SHP77 (cell line): ENCODE data around the gene MYMX.
A peak's percentile ranks its signal among the peaks of the same experiment; 100 is the strongest.

Experiments
- DNase-seq, 2 experiments: peaks; one replicate each; lab custom pipeline; 2025; lab: John Stamatoyannopoulos, UW

The MYMX gene

DNA sequence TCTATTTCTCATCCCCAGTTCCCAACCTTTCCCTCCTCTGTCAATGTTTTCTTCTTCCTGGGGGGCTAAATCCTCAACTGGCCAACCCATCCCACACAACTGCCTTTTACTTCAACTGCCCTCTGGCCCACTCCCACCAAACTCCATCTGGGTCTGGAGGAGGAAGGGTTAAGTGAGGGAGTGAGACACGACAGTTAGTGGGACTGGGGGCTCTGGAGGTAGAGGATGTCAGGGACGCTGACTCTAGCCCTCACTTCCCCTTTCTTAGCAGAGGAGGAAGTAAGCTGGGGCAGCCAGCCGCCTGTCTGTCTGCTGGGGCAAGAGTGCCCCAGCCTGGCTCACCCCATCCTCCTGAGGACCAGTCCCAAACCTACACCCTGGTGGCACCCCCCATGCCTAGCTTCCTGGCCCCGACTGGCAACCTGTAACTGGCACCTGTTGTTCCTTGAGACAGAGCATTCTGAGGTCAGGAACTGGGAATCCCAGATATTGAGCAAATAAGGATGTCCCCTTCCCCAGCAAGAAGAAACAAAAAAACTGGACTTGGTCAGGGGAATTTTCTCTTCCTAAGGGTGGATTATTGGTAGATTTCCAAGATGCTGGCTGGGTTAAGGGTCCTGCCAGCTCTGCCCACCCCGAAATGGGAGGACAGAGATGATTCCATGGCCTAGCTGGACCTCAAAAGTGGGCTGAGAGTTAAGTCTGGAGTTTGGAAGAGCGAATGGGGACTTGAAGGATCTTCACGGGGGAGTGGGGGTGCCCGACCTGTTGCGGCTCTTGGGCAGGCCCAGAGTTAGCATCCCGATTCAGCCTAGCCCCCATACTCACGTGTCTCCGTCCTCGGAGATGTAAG is 47.7 kb downstream of the MYMX start:
- no peak for DNase-seq

DNA sequence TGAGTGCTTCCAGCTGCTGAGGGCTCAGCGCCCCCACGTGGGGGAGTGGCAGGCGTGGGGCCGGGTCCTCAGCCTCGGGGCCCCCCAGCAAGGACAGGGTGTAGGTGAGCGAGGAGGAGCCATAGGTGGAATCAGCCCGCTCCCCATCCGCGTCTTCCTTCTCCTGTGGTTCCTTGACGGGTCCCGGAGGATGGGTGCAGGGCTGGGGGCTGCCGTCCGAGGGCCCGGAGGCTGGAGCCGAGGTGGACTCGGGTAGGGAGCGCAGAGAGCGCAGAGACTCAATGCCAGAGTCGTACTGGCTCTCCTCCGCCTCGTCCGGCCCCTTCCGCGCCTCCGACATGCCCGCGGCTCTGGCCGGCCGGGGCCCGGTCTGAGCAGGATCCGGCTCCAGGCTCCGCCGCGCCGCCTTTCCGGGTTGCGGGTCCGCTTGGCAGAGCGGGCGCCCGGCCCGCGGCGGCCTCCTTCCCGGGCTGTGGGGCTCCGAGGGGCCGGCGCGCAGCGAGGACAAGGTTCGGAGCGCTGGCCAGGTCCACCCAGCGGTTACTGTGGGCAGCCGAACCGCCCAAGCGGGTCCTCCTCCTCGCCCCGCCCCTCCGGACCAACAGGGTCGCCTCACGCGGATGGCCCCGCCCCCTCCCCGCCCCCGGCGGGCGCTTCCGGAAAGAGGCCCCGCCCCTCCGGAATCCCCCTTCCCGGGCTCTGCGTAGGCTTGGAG is 48.4 kb downstream of the MYMX start, which contains the start of gene NFKBIE:
NFKBIE (minus strand) TSS at position 545 of the 715 bp plus-strand sequence; CDS start at position 340, 205 bp downstream.
- DNase-seq = peak; percentile 85 to 86

DNA sequence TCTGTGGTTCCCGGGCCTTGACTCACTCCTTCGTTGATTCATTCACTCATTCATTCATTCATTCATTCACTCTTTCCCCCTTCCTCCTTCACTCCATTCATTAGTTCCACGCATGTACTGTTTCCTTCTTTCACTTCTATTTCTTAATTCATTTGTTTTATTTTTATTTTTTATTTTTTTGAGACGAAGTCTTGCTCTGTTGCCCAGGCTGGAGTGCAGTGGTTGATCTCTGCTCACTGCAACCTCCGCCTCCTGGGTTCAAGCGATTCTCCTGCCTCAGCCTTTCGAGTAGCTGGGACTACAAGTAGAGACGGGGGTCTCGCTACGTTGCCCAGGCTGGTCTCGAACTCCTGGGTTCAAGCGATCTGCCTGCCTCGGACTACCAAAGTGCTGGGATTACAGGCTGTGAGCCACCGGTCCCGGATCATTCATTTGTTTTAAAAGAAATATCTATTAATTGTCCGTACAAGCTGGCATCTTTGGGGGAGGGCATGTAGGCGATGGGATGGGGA is 49.1 kb downstream of the MYMX start:
- no peak for DNase-seq

DNA sequence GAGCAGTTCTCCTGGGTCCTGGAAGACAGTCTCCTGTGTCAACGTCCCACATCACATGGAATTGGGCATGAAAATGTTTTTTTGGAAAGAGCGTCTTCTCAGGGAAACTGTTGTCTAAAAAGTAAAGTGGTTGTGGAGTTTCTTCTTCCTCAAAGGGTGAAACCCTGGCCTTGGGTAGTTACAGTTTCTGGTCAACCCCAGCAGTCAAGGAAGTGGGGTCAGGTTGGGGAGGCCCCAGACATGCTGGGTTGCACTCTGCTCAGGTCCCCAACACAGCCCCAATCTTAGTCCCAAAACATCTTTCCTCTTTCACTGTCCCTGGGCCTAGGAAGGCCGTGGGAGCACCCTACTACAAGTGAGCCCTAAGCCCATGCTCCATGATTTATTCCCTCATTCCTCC is 49.6 kb downstream of the MYMX start:
- no peak for DNase-seq

DNA sequence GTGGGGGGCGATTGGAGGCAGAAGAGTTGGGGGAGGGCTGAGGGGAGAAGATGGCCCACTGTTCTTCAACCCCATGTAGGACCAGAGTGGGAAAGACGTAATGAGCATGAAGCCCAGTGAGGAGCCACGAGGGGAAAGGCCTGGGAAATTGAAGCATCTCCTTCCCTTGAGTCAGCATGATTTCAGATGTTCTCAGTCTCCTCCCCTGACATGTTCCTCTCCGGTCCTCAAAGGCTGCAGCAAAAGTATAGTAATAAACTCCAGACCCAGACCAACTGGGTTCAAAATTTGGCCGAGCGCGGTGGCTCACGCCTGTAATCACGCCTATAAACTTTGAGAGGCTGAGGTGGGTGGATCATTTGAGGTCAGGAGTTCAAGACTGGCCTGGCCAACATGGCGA is 50.5 kb downstream of the MYMX start:
- DNase-seq = no peak
